Gastrocnemius medialis (tissue), 4 donors: ENCODE measurements around the gene CRCP. TPM values are rescaled to one million over a fixed set of nuclear protein-coding genes. Genes with fewer than 3 reads are reported as not detected.

Source experiments
- ATAC-seq, 2 donors: fragments of 150-250 bp; one replicate each; pipeline ENCODE4 v1.9.1; 2016
- DNase-seq, 2 donors: peaks; one replicate each; pipeline ENCODE4 v3.0.0-alpha.2; 2019
- H3K27ac ChIP-seq, 4 donors: fragments of 200-600 bp; sonication (generic); 1 replicate in 1 of 4; 2 replicates in 3 of 4; pipeline ENCODE4 v1.5.1; 2016 to 2018; ENCODE audit warnings: mild to moderate bottlenecking in 2 of 4, moderate library complexity in 1 of 4
- H3K27me3 ChIP-seq, 3 donors: fragments of 200-600 bp; sonication (generic) in 2 of 3; 1 replicate in 1 of 3; 2 replicates in 2 of 3; pipeline versions ENCODE4 v1.5.1 to v1.6.0; 2016 to 2019; ENCODE audit warnings: mild to moderate bottlenecking in 1 of 3, moderate library complexity in 1 of 3
- H3K36me3 ChIP-seq, 2 donors: fragments of 200-600 bp; sonication (generic) in 1 of 2; one replicate each; pipeline ENCODE4 v1.5.1; 2017 to 2018
- H3K4me1 ChIP-seq, 2 donors: fragments of 200-600 bp; sonication (generic) in 1 of 2; one replicate each; pipeline ENCODE4 v1.5.1; 2016 to 2017; ENCODE audit warnings: mild to moderate bottlenecking in 2 of 2
- H3K4me3 ChIP-seq, 4 donors: fragments of 200-600 bp; sonication (generic) in 3 of 4; 1 replicate in 1 of 4; 2 replicates in 3 of 4; pipeline ENCODE4 v1.5.1; 2016 to 2019; ENCODE audit warnings: mild to moderate bottlenecking in 2 of 4
- H3K9me3 ChIP-seq, 3 donors: fragments of 200-600 bp; sonication (generic) in 2 of 3; 1 replicate in 1 of 3; 2 replicates in 2 of 3; pipeline ENCODE4 v1.5.1; 2016 to 2019
- CTCF ChIP-seq, 5 experiments: fragments of 450-650 bp in 3 of 5; fragments of 200-600 bp in 2 of 5; sonication (generic) in 2 of 5; IDR thresholded peaks in 4 of 5; conservative IDR thresholded peaks in 1 of 5; 1 replicate in 4 of 5; 2 replicates in 1 of 5; pipeline ENCODE4 v1.5.1; 2016 to 2019; ENCODE audit warnings: antibody characterized with exemption in 5 of 5, mild to moderate bottlenecking in 3 of 5, moderate library complexity in 3 of 5
- POLR2A ChIP-seq, 2 donors: fragments of 450-650 bp; IDR thresholded peaks; one replicate each; pipeline ENCODE4 v1.6.1; 2017; ENCODE audit warnings: antibody characterized with exemption in 2 of 2, mild to moderate bottlenecking in 2 of 2, moderate library complexity in 2 of 2
- in situ Hi-C, 4 donors: fragments of 200-750 bp; cut with MboI; loops; one replicate each; pipeline versions ENCODE4 v1.15.0 to v1.8.0; 2017; ENCODE audit warnings: low sequenced_read_pairs in 4 of 4
- intact Hi-C: fragments of 100-400 bp; cut with DNase I; formaldehyde crosslinking; loops from one replicate; pipeline ENCODE4 v1.15.1; 2023; ENCODE audit warnings: low total_unique reads
- total RNA-seq, 4 donors: library from RNA; depleted of rRNA; stranded (reverse); fragments of >200 nt; gene quantifications; one replicate each; pipeline versions ENCODE4 v1.1.0 to v1.2.3, GENCODE V29; 2016

CRCP gene
- total RNA-seq, 4 donors from 2014 or later = 19.2 to 21.3 (median 20.4) TPM

GRCh38 chr7:66082886-66083415 is 31.7 kb upstream of the CRCP start:
- Histone ChIP-seq H3K27me3 (no peaks in the 10 kb centered on the region), H3K36me3 (no peaks in the 10 kb centered on the region), H3K9me3 (no peaks in the 10 kb centered on the region), H3K27ac (no peak overlapping the region), H3K4me1 (no peaks in the 10 kb centered on the region), H3K4me3 (no peak overlapping the region)
- TF ChIP-seq CTCF (IDR thresholded peaks at IDR 0.05 in 4 of 5, conservative IDR thresholded peaks at IDR 0.05 in 1 of 5) (no peak), POLR2A (IDR thresholded peaks at IDR 0.05) (no peak)
- in situ Hi-C loops = no loop called here
- ATAC-seq = no peak
- DNase-seq = no peak
- intact Hi-C loops = no loop called here

- in situ Hi-C loops = no loop called here
- no peak for ATAC-seq
- DNase-seq = no peak
- no peaks in the 10 kb centered on the region for H3K27me3 ChIP-seq
- no peak overlapping the region for H3K27ac ChIP-seq
- no peaks in the 10 kb centered on the region for H3K9me3 ChIP-seq
- TF ChIP-seq CTCF (IDR thresholded peaks at IDR 0.05 in 4 of 5, conservative IDR thresholded peaks at IDR 0.05 in 1 of 5) (no peak), POLR2A (IDR thresholded peaks at IDR 0.05) (no peak)
- H3K4me3 ChIP-seq = no peak overlapping the region
- no peaks in the 10 kb centered on the region for H3K36me3 ChIP-seq
- no peaks in the 10 kb centered on the region for H3K4me1 ChIP-seq
- intact Hi-C loops = no loop called here
Observed at GRCh38 chr7:66083677-66084076, 31.0 kb upstream of the CRCP start.

GRCh38 chr7:66088861-66089838 is 25.5 kb upstream of the CRCP start:
- TF ChIP-seq CTCF (IDR thresholded peaks at IDR 0.05 in 4 of 5, conservative IDR thresholded peaks at IDR 0.05 in 1 of 5) = no peak
- in situ Hi-C loops = no loop called here

GRCh38 chr7:66092654-66093053 is 22.0 kb upstream of the CRCP start:
- TF ChIP-seq POLR2A (IDR thresholded peaks at IDR 0.05) = no peak
- no peak for TF ChIP-seq CTCF (IDR thresholded peaks at IDR 0.05 in 4 of 5, conservative IDR thresholded peaks at IDR 0.05 in 1 of 5)
- H3K36me3 ChIP-seq = no peaks in the 10 kb centered on the region

More at GRCh38 chr7:66088861-66089838, 25.5 kb upstream of the CRCP start:
- intact Hi-C loops = no loop called here
- DNase-seq (no peak), ATAC-seq (no peak)
- H3K36me3 ChIP-seq = no peaks in the 10 kb centered on the region
- no peak overlapping the region for H3K4me3 ChIP-seq
- H3K9me3 ChIP-seq = no peaks in the 10 kb centered on the region
- H3K27ac ChIP-seq = no peak overlapping the region
- no peaks in the 10 kb centered on the region for H3K4me1 ChIP-seq
- H3K27me3 ChIP-seq = no peaks in the 10 kb centered on the region

More at GRCh38 chr7:66092654-66093053, 22.0 kb upstream of the CRCP start:
- no peaks in the 10 kb centered on the region for H3K4me1 ChIP-seq
- in situ Hi-C loops = no loop called here
- no peak for DNase-seq
- H3K4me3 ChIP-seq = no peak overlapping the region
- no peak overlapping the region for H3K27ac ChIP-seq
- H3K27me3 ChIP-seq = no peaks in the 10 kb centered on the region
- intact Hi-C loops = no loop called here
- no peaks in the 10 kb centered on the region for H3K9me3 ChIP-seq
- ATAC-seq = no peak
